Sigmoid colon (tissue), 4 donors: ENCODE results near the gene PASD1.

ENCODE experiments used
- POLR2A ChIP-seq, 2 donors: fragments of 450-650 bp; IDR thresholded peaks; one replicate each; pipeline ENCODE4 v1.6.1; 2016; ENCODE audit warnings: antibody characterized with exemption in 2 of 2, mild to moderate bottlenecking in 2 of 2, moderate library complexity in 2 of 2
- POLR2AphosphoS5 ChIP-seq, 4 donors: sonication (generic); formaldehyde crosslinking; IDR thresholded peaks; one replicate each; pipeline ENCODE4 v1.6.1; 2017; ENCODE audit warnings: antibody characterized with exemption in 4 of 4
- TF ChIP-seq, protein P1 (sequence below), 4 experiments: fragments of 450-650 bp in 3 of 4; fragments of 200-600 bp in 1 of 4; IDR thresholded peaks; one replicate each; pipeline ENCODE4 v1.5.1; 2016 to 2019; ENCODE audit warnings: antibody characterized with exemption in 4 of 4, mild to moderate bottlenecking in 3 of 4, moderate library complexity in 2 of 4

DNA sequence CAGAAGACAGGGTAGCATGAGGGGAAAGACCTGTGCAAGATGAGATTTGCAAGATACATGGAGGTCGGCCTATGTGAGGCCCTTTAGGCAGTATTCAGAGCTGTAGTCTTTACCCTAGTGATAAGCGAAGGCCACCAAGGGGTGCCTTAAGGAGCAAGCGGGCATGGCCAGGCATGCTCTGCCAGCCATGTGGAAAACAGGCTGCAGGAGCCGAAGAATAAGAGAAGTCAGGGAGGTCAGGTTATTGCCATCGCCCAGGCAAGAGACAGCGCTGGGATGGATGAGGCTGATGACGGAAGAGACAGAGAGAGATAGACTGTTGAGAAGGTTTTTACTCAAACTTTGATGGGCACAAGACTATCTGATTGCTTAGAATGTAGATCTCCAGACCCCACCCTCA lies 145.3 kb downstream of the PASD1 start:
- TF ChIP-seq, protein P1, sequence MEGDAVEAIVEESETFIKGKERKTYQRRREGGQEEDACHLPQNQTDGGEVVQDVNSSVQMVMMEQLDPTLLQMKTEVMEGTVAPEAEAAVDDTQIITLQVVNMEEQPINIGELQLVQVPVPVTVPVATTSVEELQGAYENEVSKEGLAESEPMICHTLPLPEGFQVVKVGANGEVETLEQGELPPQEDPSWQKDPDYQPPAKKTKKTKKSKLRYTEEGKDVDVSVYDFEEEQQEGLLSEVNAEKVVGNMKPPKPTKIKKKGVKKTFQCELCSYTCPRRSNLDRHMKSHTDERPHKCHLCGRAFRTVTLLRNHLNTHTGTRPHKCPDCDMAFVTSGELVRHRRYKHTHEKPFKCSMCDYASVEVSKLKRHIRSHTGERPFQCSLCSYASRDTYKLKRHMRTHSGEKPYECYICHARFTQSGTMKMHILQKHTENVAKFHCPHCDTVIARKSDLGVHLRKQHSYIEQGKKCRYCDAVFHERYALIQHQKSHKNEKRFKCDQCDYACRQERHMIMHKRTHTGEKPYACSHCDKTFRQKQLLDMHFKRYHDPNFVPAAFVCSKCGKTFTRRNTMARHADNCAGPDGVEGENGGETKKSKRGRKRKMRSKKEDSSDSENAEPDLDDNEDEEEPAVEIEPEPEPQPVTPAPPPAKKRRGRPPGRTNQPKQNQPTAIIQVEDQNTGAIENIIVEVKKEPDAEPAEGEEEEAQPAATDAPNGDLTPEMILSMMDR (IDR thresholded peaks at IDR 0.05): no peak
- no peak for TF ChIP-seq POLR2AphosphoS5 (IDR thresholded peaks at IDR 0.05)
- TF ChIP-seq POLR2A (IDR thresholded peaks at IDR 0.05): no peak
